ENCODE results near the gene GCFC2.
"Not testable (repeated sequence)": the region's sequence is repeated elsewhere in the genome, so short reads cannot be mapped to it uniquely, and the experiment has no call there.

The GCFC2 gene

DNA sequence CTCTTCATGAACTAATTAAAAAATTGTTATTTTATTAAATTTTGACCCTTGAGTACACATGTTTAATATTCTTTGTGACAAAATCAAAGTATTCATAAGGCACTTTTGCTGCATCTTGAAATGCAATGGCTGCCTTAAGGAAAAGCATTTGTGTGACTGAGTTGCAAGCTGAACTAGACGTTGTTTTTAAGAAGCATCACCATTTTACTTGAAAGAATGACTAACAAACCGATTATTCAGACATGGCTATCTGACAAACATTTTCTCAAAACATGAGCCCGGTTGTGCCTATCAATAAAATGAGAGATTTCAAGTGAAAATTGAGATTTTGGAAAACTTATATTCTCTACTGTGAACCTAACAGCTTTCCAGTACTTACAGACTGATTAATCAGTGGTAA lies 2.8 kb downstream of the GCFC2 start:
- no peak overlapping the region for H3K27ac ChIP-seq
- TF ChIP-seq, protein P1, sequence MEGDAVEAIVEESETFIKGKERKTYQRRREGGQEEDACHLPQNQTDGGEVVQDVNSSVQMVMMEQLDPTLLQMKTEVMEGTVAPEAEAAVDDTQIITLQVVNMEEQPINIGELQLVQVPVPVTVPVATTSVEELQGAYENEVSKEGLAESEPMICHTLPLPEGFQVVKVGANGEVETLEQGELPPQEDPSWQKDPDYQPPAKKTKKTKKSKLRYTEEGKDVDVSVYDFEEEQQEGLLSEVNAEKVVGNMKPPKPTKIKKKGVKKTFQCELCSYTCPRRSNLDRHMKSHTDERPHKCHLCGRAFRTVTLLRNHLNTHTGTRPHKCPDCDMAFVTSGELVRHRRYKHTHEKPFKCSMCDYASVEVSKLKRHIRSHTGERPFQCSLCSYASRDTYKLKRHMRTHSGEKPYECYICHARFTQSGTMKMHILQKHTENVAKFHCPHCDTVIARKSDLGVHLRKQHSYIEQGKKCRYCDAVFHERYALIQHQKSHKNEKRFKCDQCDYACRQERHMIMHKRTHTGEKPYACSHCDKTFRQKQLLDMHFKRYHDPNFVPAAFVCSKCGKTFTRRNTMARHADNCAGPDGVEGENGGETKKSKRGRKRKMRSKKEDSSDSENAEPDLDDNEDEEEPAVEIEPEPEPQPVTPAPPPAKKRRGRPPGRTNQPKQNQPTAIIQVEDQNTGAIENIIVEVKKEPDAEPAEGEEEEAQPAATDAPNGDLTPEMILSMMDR (conservative IDR thresholded peaks at IDR 0.05): no peak

DNA sequence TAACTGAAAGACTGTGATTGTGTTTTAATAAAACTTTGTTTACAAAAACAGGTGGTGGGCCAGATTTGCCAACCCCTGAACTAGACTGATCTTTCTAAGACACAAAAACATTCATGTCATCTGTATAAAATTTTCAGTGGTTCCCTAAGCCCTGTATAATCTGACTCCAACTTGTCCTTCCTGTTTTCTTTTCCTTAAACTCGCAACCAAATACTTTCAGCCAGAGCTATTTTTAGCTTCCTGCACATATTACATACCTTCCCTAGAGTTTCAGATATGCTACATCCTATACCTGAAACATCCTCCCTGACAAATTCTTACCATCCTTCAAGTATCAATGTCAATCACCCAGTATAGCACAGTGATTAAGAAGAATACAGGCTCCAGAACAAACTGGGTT lies 4.8 kb downstream of the GCFC2 start:
- TF ChIP-seq, protein P1 (conservative IDR thresholded peaks at IDR 0.05): no peak
- H3K27ac ChIP-seq: 0 out of 2 replicates have a peak overlapping the region, but pooled peaks have one; percentile 13

DNA sequence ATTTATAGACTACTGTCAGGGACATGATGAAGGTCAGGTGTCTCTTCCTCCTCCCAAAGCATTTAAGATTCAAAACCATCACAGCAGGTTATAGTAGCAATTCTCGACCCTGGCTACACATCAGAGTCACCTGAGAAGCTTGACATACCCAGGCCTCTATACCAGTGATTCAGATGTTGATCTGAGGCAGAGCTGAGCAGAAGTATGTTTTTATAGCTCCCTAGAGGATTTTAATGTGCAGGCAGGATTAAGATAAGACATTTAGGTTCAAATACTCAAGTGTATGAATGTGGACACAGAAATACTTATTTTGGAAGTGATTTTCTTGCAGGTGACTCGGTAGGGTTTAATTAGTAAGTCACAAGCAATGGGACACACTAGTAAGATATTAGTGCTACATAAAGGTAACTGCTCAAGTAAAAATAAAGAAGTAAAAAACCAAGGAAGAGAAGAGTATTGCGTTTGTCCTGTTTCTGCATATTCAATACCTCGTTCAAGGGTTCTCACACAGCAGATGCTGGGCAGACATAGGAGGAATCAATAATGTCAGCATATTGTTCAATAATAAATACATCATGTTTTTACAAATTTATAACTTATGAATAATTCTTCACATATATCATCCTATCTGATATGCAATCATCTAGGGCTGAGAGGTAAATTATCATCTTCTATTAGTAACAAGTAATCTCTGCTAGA lies 7.0 kb downstream of the GCFC2 start:
- TF ChIP-seq, protein P1 (conservative IDR thresholded peaks at IDR 0.05): no peak
- no peak overlapping the region for H3K27ac ChIP-seq

DNA sequence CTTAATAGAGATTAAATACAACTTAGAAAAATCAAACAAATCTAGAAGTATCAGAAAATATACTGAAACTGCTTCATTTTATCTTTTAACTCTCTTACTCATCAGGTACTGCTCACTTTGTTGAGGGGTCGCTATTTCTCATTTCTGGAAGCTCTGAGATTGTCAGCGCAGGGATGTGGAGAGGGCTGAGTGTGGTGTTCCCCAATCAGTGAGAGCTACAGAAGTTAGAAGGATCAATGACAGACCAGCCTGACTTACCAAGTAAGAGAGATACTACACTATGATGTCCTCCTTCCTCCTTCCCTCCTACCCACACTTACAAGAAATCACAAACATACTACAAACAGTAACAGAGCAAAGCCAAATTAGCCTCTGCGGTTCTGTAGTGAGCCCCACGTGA lies 8.1 kb downstream of the GCFC2 start:
- H3K27ac ChIP-seq: no peak overlapping the region
- TF ChIP-seq, protein P1 (conservative IDR thresholded peaks at IDR 0.05): no peak

DNA sequence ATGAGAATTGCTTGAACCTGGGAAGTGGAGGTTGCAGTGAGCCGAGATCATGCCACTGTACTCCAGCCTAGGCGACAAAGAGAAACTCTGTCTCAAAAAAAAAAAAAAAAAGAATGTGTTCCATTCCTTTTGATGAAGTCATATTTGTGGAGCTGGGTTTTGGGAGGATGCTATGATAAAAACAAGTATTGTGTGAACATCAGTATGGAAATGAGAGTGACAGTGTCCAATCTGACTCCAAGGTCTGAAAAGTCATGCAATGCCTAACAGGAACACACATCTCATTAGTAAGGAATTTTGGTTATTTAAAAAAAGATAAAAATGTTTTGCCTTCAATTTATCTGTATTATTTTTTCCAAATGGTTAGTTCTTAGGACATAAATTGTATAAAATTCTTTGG lies 11.8 kb downstream of the GCFC2 start:
- TF ChIP-seq, protein P1 (conservative IDR thresholded peaks at IDR 0.05): no peak

DNA sequence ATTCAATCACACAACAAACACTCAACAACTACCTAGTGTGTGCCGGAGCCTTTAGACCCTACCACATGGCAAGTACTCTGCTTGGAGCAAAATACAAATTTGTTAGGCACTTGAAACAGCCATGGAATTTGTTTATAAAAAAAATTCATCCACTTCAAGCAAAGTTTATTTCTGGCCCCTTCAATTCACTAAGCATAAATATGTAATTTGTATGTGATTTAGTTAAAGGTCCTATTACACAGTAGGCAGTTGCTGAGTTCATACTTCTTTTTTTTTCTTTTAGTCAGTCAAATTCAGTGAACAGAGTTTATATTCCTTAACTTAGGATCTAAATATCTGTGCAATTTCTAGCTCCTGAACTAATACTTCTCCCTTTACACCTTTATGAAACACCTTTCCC lies 22.5 kb downstream of the GCFC2 start:
- TF ChIP-seq, protein P1 (conservative IDR thresholded peaks at IDR 0.05): no peak
- no peak overlapping the region for H3K27ac ChIP-seq

More for the DNA sequence above, 11.8 kb downstream of the GCFC2 start:
- no peak overlapping the region for H3K27ac ChIP-seq

DNA sequence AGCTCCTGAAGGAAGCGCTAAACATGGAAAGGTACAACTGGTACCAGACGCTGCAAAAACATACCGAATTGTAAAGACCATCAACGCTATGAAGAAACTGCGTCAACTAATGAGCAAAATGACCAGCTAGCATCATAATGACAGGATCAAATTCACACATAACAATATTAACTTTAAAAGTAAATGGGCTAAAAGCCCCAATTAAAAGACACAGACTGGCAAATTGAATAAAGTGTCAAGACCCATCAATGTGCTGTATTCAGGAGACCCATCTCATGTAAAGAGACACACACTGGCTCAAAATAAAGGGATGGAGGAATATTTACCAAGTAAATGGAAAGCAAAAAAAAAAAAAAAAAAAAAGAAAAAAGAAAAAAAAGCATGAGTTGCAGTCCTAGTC lies 27.3 kb downstream of the GCFC2 start:
- H3K27ac ChIP-seq: not testable (repeated sequence)

DNA sequence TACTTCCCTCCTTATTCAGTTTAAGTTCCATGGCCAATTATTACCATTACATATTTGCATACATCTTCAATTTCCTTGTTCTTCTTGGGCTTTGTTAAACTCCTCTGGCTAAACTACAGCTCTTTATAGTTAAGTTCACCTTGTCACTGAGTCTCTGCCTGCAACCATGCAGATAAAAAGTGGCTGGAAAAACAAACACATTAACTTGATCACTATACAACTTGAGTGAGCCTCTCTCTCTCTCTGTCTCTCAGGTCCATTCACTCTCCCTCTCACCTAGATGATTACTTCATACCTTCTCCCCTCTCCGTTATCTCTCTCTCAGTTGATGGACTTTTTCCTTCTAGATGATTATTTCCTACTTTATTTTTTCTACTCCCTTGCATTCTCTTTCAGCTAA lies 30.3 kb downstream of the GCFC2 start:
- TF ChIP-seq, protein P1 (conservative IDR thresholded peaks at IDR 0.05): no peak
- H3K27ac ChIP-seq: peak overlapping the region; percentile 2; the same call in 1 of the 2 replicates
